Ishikawa (cell line): Measurements from ENCODE around the gene ROR1.
A peak's percentile ranks its signal among the peaks of the same experiment; 100 is the strongest.

Experiments used
- CEBPB ChIP-seq: IDR thresholded peaks from 2 replicates; pipeline ENCODE4 v1.6.1; 2012
- CREB1 ChIP-seq: IDR thresholded peaks from 2 replicates; pipeline ENCODE4 v1.6.1; 2012; ENCODE audit warnings: low read depth
- EGR1 ChIP-seq: IDR thresholded peaks from 2 replicates; pipeline ENCODE4 v1.6.1; 2012
- EP300 ChIP-seq: IDR thresholded peaks from 2 replicates; pipeline ENCODE4 v1.6.1; 2012; ENCODE audit warnings: borderline replicate concordance
- FOXM1 ChIP-seq: IDR thresholded peaks from 2 replicates; pipeline ENCODE4 v1.6.1; 2012; ENCODE audit warnings: low read depth, borderline replicate concordance
- MAX ChIP-seq: IDR thresholded peaks from 2 replicates; pipeline ENCODE4 v1.6.1; 2012
- NFIC ChIP-seq: IDR thresholded peaks from 2 replicates; pipeline ENCODE4 v1.6.1; 2012
- RAD21 ChIP-seq: IDR thresholded peaks from 2 replicates; pipeline ENCODE4 v1.6.1; 2012; ENCODE audit warnings: low read depth
- REST ChIP-seq: IDR thresholded peaks from 2 replicates; pipeline ENCODE4 v1.6.1; 2012; ENCODE audit warnings: low read depth, mild to moderate bottlenecking
- TAF1 ChIP-seq: IDR thresholded peaks from 2 replicates; pipeline ENCODE4 v1.6.1; 2012; ENCODE audit warnings: low read depth, mild to moderate bottlenecking
- TCF12 ChIP-seq: IDR thresholded peaks from 2 replicates; pipeline ENCODE4 v1.6.1; 2012; ENCODE audit warnings: low read depth
- TEAD4 ChIP-seq: IDR thresholded peaks from 2 replicates; pipeline ENCODE4 v1.6.1; 2012
- USF1 ChIP-seq: IDR thresholded peaks from 2 replicates; pipeline ENCODE4 v1.6.1; 2012
- YY1 ChIP-seq: IDR thresholded peaks from 2 replicates; pipeline ENCODE4 v1.6.1; 2012; ENCODE audit warnings: low read depth
- ZBTB7A ChIP-seq: IDR thresholded peaks from 2 replicates; pipeline ENCODE4 v1.6.1; 2012; ENCODE audit warnings: low read depth

Gene ROR1

GRCh38 chr1:63770381-63770780, 3.4 kb upstream of the ROR1 start:
- TF ChIP-seq RAD21 = no peak
- TF ChIP-seq TCF12 = no peak
- no peak for TF ChIP-seq MAX
- TF ChIP-seq CEBPB = no peak
- no peak for TF ChIP-seq FOXM1
- no peak for TF ChIP-seq REST

- no peak for TF ChIP-seq REST
- no peak for TF ChIP-seq CREB1
- TF ChIP-seq ZBTB7A = no peak
- TF ChIP-seq YY1 = no peak
- no peak for TF ChIP-seq EP300
- no peak for TF ChIP-seq TAF1
- no peak for TF ChIP-seq EGR1
- TF ChIP-seq USF1 = no peak
- TF ChIP-seq TEAD4 = no peak
- no peak for TF ChIP-seq MAX
- TF ChIP-seq CEBPB = no peak
- no peak for TF ChIP-seq TCF12
- TF ChIP-seq NFIC = no peak
- TF ChIP-seq FOXM1 = no peak
- no peak for TF ChIP-seq RAD21
Observed at GRCh38 chr1:63772201-63772600, 1.6 kb upstream of the ROR1 start.

- TF ChIP-seq REST = no peak
- TF ChIP-seq USF1 = peak; percentile 69
- no peak for TF ChIP-seq CEBPB
- TF ChIP-seq CREB1 = no peak
Observed at GRCh38 chr1:63772876-63773275, 941 bp upstream of the ROR1 start.

GRCh38 chr1:63773496-63773814, 362 bp upstream of the ROR1 start:
- TF ChIP-seq MAX (no peak), FOXM1 (no peak), REST (no peak), USF1 (no peak), CREB1 (no peak), YY1 (no peak), EP300 (no peak), TEAD4 (no peak)
